WTC11 (cell line): ENCODE data around the gene D2HGDH. TPM values are rescaled to one million over a fixed set of nuclear protein-coding genes. Genes with fewer than 3 reads are reported as not detected.

ENCODE experiments used
- AR ChIP-seq: fragments of 250-450 bp; sonication (Bioruptor Pico); IDR thresholded peaks from 2 replicates; pipeline ENCODE4 v1.9.0; 2021; ENCODE audit warnings: mild to moderate bottlenecking
- FOXJ3 ChIP-seq: sonication (generic); formaldehyde crosslinking; IDR thresholded peaks from 2 replicates; pipeline ENCODE4 v1.9.0; 2021; ENCODE audit warnings: missing genetic modification reagents, mild to moderate bottlenecking, borderline replicate concordance
- FOXK1 ChIP-seq: sonication (generic); formaldehyde crosslinking; IDR thresholded peaks from 2 replicates; pipeline ENCODE4 v1.8.0; 2022; ENCODE audit warnings: mild to moderate bottlenecking, moderate library complexity, missing genetic modification reagents
- MAX ChIP-seq: sonication (generic); formaldehyde crosslinking; IDR thresholded peaks from 2 replicates; pipeline ENCODE4 v1.8.0; 2022; ENCODE audit warnings: mild to moderate bottlenecking, missing genetic modification reagents
- NR2C2 ChIP-seq: sonication (generic); formaldehyde crosslinking; IDR thresholded peaks from 2 replicates; pipeline ENCODE4 v1.8.0; 2022; ENCODE audit warnings: mild to moderate bottlenecking, missing genetic modification reagents
- NR3C1 ChIP-seq: sonication (generic); formaldehyde crosslinking; conservative IDR thresholded peaks from 2 replicates; pipeline ENCODE4 v1.8.1; 2023; ENCODE audit warnings: low read depth, mild to moderate bottlenecking, missing genetic modification reagents
- SMAD4 ChIP-seq: sonication (generic); formaldehyde crosslinking; IDR thresholded peaks from 2 replicates; pipeline ENCODE4 v1.8.0; 2022; ENCODE audit warnings: mild to moderate bottlenecking, missing genetic modification reagents
- TP53 ChIP-seq: sonication (generic); formaldehyde crosslinking; IDR thresholded peaks from 2 replicates; pipeline ENCODE4 v1.8.1; 2023; ENCODE audit warnings: mild to moderate bottlenecking, missing genetic modification reagents
- ZBTB21 ChIP-seq: sonication (generic); formaldehyde crosslinking; IDR thresholded peaks from 2 replicates; pipeline ENCODE4 v1.8.1; 2023; ENCODE audit warnings: mild to moderate bottlenecking, missing genetic modification reagents, borderline replicate concordance
- ZNF317 ChIP-seq: sonication (generic); formaldehyde crosslinking; IDR thresholded peaks from 2 replicates; pipeline ENCODE4 v1.8.1; 2023; ENCODE audit warnings: low read depth, mild to moderate bottlenecking, moderate library complexity, missing genetic modification reagents, borderline replicate concordance
- ZNF671 ChIP-seq: fragments of 250-450 bp; sonication (Bioruptor Pico); IDR thresholded peaks from 2 replicates; pipeline ENCODE4 v1.8.0; 2021; ENCODE audit warnings: mild to moderate bottlenecking
- total RNA-seq: library from RNA; stranded (reverse); gene quantifications from 3 replicates; pipeline ENCODE4 v1.2.3, GENCODE V29; 2021
- TF ChIP-seq, protein P1 (sequence below): fragments of 200-600 bp; IDR thresholded peaks from 2 replicates; pipeline ENCODE4 v1.8.0; 2022; ENCODE audit warnings: antibody characterized with exemption
- TF ChIP-seq, protein P2 (sequence below): sonication (generic); formaldehyde crosslinking; IDR thresholded peaks from 2 replicates; pipeline ENCODE4 v1.8.0; 2022; ENCODE audit warnings: mild to moderate bottlenecking, missing genetic modification reagents
- TF ChIP-seq, protein P3 (sequence below): fragments of 250-450 bp; sonication (Bioruptor Pico); IDR thresholded peaks from 2 replicates; pipeline ENCODE4 v1.8.0; 2021; ENCODE audit warnings: mild to moderate bottlenecking
- TF ChIP-seq, protein P4 (sequence below): fragments of 250-450 bp; sonication (Bioruptor Pico); IDR thresholded peaks from 2 replicates; pipeline ENCODE4 v1.9.0; 2021; ENCODE audit warnings: mild to moderate bottlenecking
- TF ChIP-seq, protein P5 (sequence below): sonication (generic); formaldehyde crosslinking; conservative IDR thresholded peaks from 2 replicates; pipeline ENCODE4 v1.8.1; 2022; ENCODE audit warnings: mild to moderate bottlenecking, missing genetic modification reagents
- TF ChIP-seq, protein P6 (sequence below): sonication (generic); formaldehyde crosslinking; IDR thresholded peaks from 2 replicates; pipeline ENCODE4 v1.8.0; 2023; ENCODE audit warnings: missing genetic modification reagents, mild to moderate bottlenecking, borderline replicate concordance
- TF ChIP-seq, protein P7 (sequence below): sonication (generic); formaldehyde crosslinking; IDR thresholded peaks from 2 replicates; pipeline ENCODE4 v1.8.0; 2022; ENCODE audit warnings: missing genetic modification reagents
- TF ChIP-seq, protein P8 (sequence below): sonication (generic); formaldehyde crosslinking; IDR thresholded peaks from 2 replicates; pipeline ENCODE4 v1.8.1; 2022; ENCODE audit warnings: low read depth, mild to moderate bottlenecking, moderate library complexity, missing genetic modification reagents, borderline replicate concordance

Gene D2HGDH
- total RNA-seq, 1 experiment from 2014 or later, result 22.7 TPM

GRCh38 chr2:241701399-241702154, 32.9 kb upstream of the D2HGDH start, which contains the start of gene ING5 (continued):
- peak; percentile 93 for TF ChIP-seq MAX
- TF ChIP-seq, protein P1, sequence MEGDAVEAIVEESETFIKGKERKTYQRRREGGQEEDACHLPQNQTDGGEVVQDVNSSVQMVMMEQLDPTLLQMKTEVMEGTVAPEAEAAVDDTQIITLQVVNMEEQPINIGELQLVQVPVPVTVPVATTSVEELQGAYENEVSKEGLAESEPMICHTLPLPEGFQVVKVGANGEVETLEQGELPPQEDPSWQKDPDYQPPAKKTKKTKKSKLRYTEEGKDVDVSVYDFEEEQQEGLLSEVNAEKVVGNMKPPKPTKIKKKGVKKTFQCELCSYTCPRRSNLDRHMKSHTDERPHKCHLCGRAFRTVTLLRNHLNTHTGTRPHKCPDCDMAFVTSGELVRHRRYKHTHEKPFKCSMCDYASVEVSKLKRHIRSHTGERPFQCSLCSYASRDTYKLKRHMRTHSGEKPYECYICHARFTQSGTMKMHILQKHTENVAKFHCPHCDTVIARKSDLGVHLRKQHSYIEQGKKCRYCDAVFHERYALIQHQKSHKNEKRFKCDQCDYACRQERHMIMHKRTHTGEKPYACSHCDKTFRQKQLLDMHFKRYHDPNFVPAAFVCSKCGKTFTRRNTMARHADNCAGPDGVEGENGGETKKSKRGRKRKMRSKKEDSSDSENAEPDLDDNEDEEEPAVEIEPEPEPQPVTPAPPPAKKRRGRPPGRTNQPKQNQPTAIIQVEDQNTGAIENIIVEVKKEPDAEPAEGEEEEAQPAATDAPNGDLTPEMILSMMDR, result no peak
- TF ChIP-seq, protein P2, sequence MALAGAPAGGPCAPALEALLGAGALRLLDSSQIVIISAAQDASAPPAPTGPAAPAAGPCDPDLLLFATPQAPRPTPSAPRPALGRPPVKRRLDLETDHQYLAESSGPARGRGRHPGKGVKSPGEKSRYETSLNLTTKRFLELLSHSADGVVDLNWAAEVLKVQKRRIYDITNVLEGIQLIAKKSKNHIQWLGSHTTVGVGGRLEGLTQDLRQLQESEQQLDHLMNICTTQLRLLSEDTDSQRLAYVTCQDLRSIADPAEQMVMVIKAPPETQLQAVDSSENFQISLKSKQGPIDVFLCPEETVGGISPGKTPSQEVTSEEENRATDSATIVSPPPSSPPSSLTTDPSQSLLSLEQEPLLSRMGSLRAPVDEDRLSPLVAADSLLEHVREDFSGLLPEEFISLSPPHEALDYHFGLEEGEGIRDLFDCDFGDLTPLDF, result no peak
- TF ChIP-seq, protein P3, sequence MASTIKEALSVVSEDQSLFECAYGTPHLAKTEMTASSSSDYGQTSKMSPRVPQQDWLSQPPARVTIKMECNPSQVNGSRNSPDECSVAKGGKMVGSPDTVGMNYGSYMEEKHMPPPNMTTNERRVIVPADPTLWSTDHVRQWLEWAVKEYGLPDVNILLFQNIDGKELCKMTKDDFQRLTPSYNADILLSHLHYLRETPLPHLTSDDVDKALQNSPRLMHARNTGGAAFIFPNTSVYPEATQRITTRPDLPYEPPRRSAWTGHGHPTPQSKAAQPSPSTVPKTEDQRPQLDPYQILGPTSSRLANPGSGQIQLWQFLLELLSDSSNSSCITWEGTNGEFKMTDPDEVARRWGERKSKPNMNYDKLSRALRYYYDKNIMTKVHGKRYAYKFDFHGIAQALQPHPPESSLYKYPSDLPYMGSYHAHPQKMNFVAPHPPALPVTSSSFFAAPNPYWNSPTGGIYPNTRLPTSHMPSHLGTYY (CRISPR knock-in tag), result no peak
- TF ChIP-seq, protein P4, sequence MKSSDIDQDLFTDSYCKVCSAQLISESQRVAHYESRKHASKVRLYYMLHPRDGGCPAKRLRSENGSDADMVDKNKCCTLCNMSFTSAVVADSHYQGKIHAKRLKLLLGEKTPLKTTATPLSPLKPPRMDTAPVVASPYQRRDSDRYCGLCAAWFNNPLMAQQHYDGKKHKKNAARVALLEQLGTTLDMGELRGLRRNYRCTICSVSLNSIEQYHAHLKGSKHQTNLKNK, result peak; percentile 76; the same call in 1 of the 2 replicates
- no peak for TF ChIP-seq NR2C2 (CRISPR knock-in tag)
- TF ChIP-seq AR (CRISPR knock-in tag), result no peak
- TF ChIP-seq ZBTB21 (CRISPR knock-in tag), result no peak
- TF ChIP-seq, protein P5, sequence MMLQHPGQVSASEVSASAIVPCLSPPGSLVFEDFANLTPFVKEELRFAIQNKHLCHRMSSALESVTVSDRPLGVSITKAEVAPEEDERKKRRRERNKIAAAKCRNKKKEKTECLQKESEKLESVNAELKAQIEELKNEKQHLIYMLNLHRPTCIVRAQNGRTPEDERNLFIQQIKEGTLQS (CRISPR knock-in tag), result no peak
- TF ChIP-seq, protein P6, sequence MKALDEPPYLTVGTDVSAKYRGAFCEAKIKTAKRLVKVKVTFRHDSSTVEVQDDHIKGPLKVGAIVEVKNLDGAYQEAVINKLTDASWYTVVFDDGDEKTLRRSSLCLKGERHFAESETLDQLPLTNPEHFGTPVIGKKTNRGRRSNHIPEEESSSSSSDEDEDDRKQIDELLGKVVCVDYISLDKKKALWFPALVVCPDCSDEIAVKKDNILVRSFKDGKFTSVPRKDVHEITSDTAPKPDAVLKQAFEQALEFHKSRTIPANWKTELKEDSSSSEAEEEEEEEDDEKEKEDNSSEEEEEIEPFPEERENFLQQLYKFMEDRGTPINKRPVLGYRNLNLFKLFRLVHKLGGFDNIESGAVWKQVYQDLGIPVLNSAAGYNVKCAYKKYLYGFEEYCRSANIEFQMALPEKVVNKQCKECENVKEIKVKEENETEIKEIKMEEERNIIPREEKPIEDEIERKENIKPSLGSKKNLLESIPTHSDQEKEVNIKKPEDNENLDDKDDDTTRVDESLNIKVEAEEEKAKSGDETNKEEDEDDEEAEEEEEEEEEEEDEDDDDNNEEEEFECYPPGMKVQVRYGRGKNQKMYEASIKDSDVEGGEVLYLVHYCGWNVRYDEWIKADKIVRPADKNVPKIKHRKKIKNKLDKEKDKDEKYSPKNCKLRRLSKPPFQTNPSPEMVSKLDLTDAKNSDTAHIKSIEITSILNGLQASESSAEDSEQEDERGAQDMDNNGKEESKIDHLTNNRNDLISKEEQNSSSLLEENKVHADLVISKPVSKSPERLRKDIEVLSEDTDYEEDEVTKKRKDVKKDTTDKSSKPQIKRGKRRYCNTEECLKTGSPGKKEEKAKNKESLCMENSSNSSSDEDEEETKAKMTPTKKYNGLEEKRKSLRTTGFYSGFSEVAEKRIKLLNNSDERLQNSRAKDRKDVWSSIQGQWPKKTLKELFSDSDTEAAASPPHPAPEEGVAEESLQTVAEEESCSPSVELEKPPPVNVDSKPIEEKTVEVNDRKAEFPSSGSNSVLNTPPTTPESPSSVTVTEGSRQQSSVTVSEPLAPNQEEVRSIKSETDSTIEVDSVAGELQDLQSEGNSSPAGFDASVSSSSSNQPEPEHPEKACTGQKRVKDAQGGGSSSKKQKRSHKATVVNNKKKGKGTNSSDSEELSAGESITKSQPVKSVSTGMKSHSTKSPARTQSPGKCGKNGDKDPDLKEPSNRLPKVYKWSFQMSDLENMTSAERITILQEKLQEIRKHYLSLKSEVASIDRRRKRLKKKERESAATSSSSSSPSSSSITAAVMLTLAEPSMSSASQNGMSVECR (CRISPR knock-in tag), result no peak
- no peak for TF ChIP-seq SMAD4 (CRISPR knock-in tag)
- TF ChIP-seq NR3C1 (CRISPR knock-in tag), result no peak
- TF ChIP-seq ZNF671, result 0 out of 2 replicates have a peak, but pooled peaks have one; percentile 34
- TF ChIP-seq, protein P7, sequence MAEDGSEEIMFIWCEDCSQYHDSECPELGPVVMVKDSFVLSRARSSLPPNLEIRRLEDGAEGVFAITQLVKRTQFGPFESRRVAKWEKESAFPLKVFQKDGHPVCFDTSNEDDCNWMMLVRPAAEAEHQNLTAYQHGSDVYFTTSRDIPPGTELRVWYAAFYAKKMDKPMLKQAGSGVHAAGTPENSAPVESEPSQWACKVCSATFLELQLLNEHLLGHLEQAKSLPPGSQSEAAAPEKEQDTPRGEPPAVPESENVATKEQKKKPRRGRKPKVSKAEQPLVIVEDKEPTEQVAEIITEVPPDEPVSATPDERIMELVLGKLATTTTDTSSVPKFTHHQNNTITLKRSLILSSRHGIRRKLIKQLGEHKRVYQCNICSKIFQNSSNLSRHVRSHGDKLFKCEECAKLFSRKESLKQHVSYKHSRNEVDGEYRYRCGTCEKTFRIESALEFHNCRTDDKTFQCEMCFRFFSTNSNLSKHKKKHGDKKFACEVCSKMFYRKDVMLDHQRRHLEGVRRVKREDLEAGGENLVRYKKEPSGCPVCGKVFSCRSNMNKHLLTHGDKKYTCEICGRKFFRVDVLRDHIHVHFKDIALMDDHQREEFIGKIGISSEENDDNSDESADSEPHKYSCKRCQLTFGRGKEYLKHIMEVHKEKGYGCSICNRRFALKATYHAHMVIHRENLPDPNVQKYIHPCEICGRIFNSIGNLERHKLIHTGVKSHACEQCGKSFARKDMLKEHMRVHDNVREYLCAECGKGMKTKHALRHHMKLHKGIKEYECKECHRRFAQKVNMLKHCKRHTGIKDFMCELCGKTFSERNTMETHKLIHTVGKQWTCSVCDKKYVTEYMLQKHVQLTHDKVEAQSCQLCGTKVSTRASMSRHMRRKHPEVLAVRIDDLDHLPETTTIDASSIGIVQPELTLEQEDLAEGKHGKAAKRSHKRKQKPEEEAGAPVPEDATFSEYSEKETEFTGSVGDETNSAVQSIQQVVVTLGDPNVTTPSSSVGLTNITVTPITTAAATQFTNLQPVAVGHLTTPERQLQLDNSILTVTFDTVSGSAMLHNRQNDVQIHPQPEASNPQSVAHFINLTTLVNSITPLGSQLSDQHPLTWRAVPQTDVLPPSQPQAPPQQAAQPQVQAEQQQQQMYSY (CRISPR knock-in tag), result no peak
- TF ChIP-seq FOXK1 (CRISPR knock-in tag), result peak; percentile 28; the same call in 1 of the 2 replicates
- TF ChIP-seq, protein P8, sequence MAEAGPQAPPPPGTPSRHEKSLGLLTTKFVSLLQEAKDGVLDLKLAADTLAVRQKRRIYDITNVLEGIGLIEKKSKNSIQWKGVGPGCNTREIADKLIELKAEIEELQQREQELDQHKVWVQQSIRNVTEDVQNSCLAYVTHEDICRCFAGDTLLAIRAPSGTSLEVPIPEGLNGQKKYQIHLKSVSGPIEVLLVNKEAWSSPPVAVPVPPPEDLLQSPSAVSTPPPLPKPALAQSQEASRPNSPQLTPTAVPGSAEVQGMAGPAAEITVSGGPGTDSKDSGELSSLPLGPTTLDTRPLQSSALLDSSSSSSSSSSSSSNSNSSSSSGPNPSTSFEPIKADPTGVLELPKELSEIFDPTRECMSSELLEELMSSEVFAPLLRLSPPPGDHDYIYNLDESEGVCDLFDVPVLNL (CRISPR knock-in tag), result peak; percentile 80
- TF ChIP-seq FOXJ3, result no peak
- peak; percentile 57; the same call in 1 of the 2 replicates for TF ChIP-seq ZNF317 (CRISPR knock-in tag)
- TF ChIP-seq TP53 (CRISPR knock-in tag), result peak; percentile 58; the same call in 1 of the 2 replicates
